Left lobe of liver (tissue), 2 donors: ENCODE results near the gene FAIM2. TPM values are rescaled to one million over a fixed set of nuclear protein-coding genes. Genes with fewer than 3 reads are reported as not detected.

Experiments used
- ATAC-seq: fragments of 200-7000 bp; cut with Tn5 transposase; one replicate; pipeline ENCODE4 v1.9.1; 2020; ENCODE audit warnings: mild to moderate bottlenecking, moderate library complexity
- DNase-seq: peaks from one replicate; pipeline ENCODE4 v3.0.0-alpha.2; 2020; ENCODE audit warnings: low spot score
- total RNA-seq: library from RNA; stranded (reverse); gene quantifications from one replicate; pipeline ENCODE4 v1.2.1, GENCODE V29; 2021
- donor health status: DM: no; HTN: no; CAD: no; lungs with moderate emphysema.
- donor health status: DM: no; HTN: yes; CAD: no.

The FAIM2 gene
- total RNA-seq, 1 donor from 2014 or later, result not detected

GRCh38 chr12:49828133-49829091 lies 75.3 kb downstream of the FAIM2 start, which contains the start of gene NCKAP5L:
TSS of gene NCKAP5L (minus strand) at chr12:49828413. CDS start at chr12:49804044, 24,369 bp downstream.
- DNase-seq (peak; percentile 96), ATAC-seq (peak; percentile 95)

- ATAC-seq (peak; percentile 71), DNase-seq (peak; percentile 76)
Measured at GRCh38 chr12:49827401-49828099, 76.2 kb downstream of the FAIM2 start.

GRCh38 chr12:49827051-49827400 lies 76.7 kb downstream of the FAIM2 start:
- DNase-seq (no peak), ATAC-seq (no peak)

- no peak for ATAC-seq
- DNase-seq, result no peak
Measured at GRCh38 chr12:49825971-49826421, 77.7 kb downstream of the FAIM2 start.

GRCh38 chr12:49825360-49825970 lies 78.2 kb downstream of the FAIM2 start:
- ATAC-seq (no peak), DNase-seq (no peak)

- DNase-seq (no peak), ATAC-seq (no peak)
Measured at GRCh38 chr12:49824895-49825294, 78.8 kb downstream of the FAIM2 start.

GRCh38 chr12:49824416-49824815 lies 79.3 kb downstream of the FAIM2 start:
- DNase-seq (peak; percentile 36), ATAC-seq (no peak)

GRCh38 chr12:49823951-49824350 lies 79.7 kb downstream of the FAIM2 start:
- ATAC-seq (no peak), DNase-seq (peak; percentile 22)

GRCh38 chr12:49823350-49823749 lies 80.3 kb downstream of the FAIM2 start:
- no peak for ATAC-seq
- DNase-seq, result no peak

GRCh38 chr12:49821373-49822287 lies 82.1 kb downstream of the FAIM2 start:
- DNase-seq, result peak; percentile 31
- ATAC-seq, result no peak

GRCh38 chr12:49819786-49820185 lies 83.9 kb downstream of the FAIM2 start:
- ATAC-seq (no peak), DNase-seq (peak; percentile 36)

GRCh38 chr12:49818241-49818895 lies 85.3 kb downstream of the FAIM2 start:
- ATAC-seq (no peak), DNase-seq (peak; percentile 11)

Other genes with a start within 250 kb of the FAIM2 start
- gene FMNL3, start 196.5 kb downstream of the FAIM2 start, total RNA-seq, result 3.1 TPM
- 1,081 TPM for gene TMBIM6, start 162.3 kb downstream of the FAIM2 start, total RNA-seq
- gene NCKAP5L, start 75.5 kb downstream of the FAIM2 start, total RNA-seq, result 11.3 TPM
- 3.2 TPM for gene BCDIN3D, start 60.8 kb downstream of the FAIM2 start, total RNA-seq
- gene AQP2, start 46.8 kb upstream of the FAIM2 start, total RNA-seq, result not detected
- not detected for gene AQP5, start 58.0 kb upstream of the FAIM2 start, total RNA-seq
- 0.28 TPM for gene AQP6, start 69.0 kb upstream of the FAIM2 start, total RNA-seq
- 3.9 TPM for gene RACGAP1, start 121.6 kb upstream of the FAIM2 start, total RNA-seq
- gene ASIC1, start 153.7 kb upstream of the FAIM2 start, total RNA-seq, result 0.28 TPM
- gene SMARCD1, start 181.4 kb upstream of the FAIM2 start, total RNA-seq, result 18.6 TPM
- 129 TPM for gene GPD1, start 200.1 kb upstream of the FAIM2 start, total RNA-seq
- gene COX14, start 208.3 kb upstream of the FAIM2 start, total RNA-seq, result 57.0 TPM